Naive thymus-derived CD8-positive, alpha-beta T cell (primary cell): ENCODE results near the gene LPCAT4. TPM values are rescaled to one million over a fixed set of nuclear protein-coding genes. Genes with fewer than 3 reads are reported as not detected.

ENCODE experiments used
- ATAC-seq, 2 donors: fragments of 150-1000 bp; cut with Tn5 transposase in 1 of 2; sonication (Bioruptor Pico), chemical (Tn5 transposase) in 1 of 2; 1 replicate in 1 of 2; 2 replicates in 1 of 2; pipeline ENCODE4 v1.10.0; 2021; ENCODE audit warnings: mild to moderate bottlenecking in 2 of 2, moderate library complexity in 2 of 2
- POLR2A ChIA-PET: fragments of 350-600 bp; sonication (Branson Sonifier 250); formaldehyde crosslinking; loops from one replicate; lab custom pipeline; 2021; ENCODE audit warnings: antibody characterized with exemption; lab: Charles Lee
- DNase-seq, 10 donors: peaks; one replicate each; pipeline versions ENCODE4 v3.0.0 to v3.0.0-alpha.2; 2020 to 2022
- H3K27ac Mint-ChIP-seq, 10 donors: one replicate each; pipeline ENCODE4 v1.8.0; 2020 to 2022; ENCODE audit warnings: mild to moderate bottlenecking in 10 of 10, mixed read lengths in 10 of 10, moderate library complexity in 4 of 10, inconsistent platforms in 1 of 10
- H3K27me3 Mint-ChIP-seq, 5 donors: one replicate each; pipeline ENCODE4 v1.8.0; 2021 to 2022; ENCODE audit warnings: mixed read lengths in 5 of 5
- H3K36me3 Mint-ChIP-seq, 3 donors: one replicate each; pipeline ENCODE4 v1.8.0; 2020 to 2022; ENCODE audit warnings: mixed read lengths in 3 of 3, mild to moderate bottlenecking in 2 of 3, inconsistent platforms in 1 of 3
- H3K4me1 Mint-ChIP-seq, 4 donors: one replicate each; pipeline ENCODE4 v1.8.0; 2021 to 2022; ENCODE audit warnings: mixed read lengths in 4 of 4
- H3K4me3 Mint-ChIP-seq, 10 donors: one replicate each; pipeline ENCODE4 v1.8.0; 2020 to 2022; ENCODE audit warnings: mild to moderate bottlenecking in 10 of 10, mixed read lengths in 10 of 10, moderate library complexity in 6 of 10, inconsistent platforms in 1 of 10
- H3K9me3 Mint-ChIP-seq, 9 donors: one replicate each; pipeline ENCODE4 v1.8.0; 2020 to 2022; ENCODE audit warnings: mixed read lengths in 9 of 9, mild to moderate bottlenecking in 3 of 9, inconsistent platforms in 1 of 9, moderate library complexity in 1 of 9
- polyA plus RNA-seq, 3 donors: library from polyadenylated mRNA; unstranded; fragments of 300-500 nt; fragmentation: Illumina TruSeq; gene quantifications; one replicate each; pipeline ENCODE4 v1.2.3, GENCODE V29; 2021
- total RNA-seq, 8 experiments: library from RNA in 2 of 8; stranded (reverse) in 2 of 8; gene quantifications; one replicate each; pipeline ENCODE4 v1.2.3 and lab custom pipeline; 2021 to 2026

The LPCAT4 gene
- total and polyA plus RNA-seq, 5 experiments from 2014 or later = 5.3 to 66.3 (median 10.4) TPM

DNA sequence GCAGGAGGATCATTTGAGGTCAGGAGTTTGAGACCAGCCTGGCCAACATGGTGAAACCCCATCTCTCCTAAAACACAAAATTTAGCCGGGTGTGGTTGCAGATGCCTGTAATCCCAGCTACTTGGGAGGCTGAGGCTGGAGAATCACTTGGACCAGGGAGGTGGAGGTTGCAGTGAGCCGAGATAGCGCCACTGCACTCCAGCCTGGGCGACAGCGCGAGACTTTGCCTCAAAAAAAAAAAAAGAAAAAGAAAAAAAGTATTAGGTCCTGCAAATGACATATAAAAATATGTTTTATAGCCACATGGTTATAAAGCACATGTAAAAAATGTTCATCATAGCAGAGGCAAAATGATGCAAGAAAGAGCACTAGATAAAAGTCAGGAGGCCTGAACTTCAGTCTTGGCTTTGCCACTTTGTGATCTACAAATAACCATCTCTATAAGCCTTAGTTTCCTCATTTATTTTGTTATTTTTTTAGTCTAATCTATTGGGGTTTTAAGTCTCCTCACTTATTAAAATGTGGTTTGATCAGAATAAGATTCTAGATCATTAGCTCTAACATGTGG lies 34.4 kb downstream of the LPCAT4 start:
- Mint-ChIP-seq H3K9me3 (no peaks in the 10 kb centered on the region), H3K36me3 (no peaks in the 10 kb centered on the region), H3K4me3 (peak overlapping the region in 8 of 10 donors; percentile 20 to 71 (median 51)), H3K4me1 (peaks cover 37 to 93% (median 68%) of the 10 kb centered on the region in 4 donors), H3K27me3 (no peaks in the 10 kb centered on the region), H3K27ac (peak overlapping the region; percentile 48 to 99 (median 88))
- DNase-seq (no peak), ATAC-seq (no peak)
- POLR2A ChIA-PET = interaction anchor here (0.6 to 9.0 kb wide), 4 partner anchors 9 to 108 kb away, joined by 3 to 215 read pairs (median 4); partner anchors contain the start of gene EMC4

- ATAC-seq = peak; percentile 76 to 77
- Mint-ChIP-seq H3K4me3 (peak overlapping the region; percentile 6 to 71 (median 48)), H3K9me3 (no peaks in the 10 kb centered on the region), H3K27me3 (no peaks in the 10 kb centered on the region), H3K4me1 (peaks cover 34 to 97% (median 67%) of the 10 kb centered on the region in 4 donors), H3K27ac (peak overlapping the region; percentile 24 to 99 (median 84)), H3K36me3 (no peaks in the 10 kb centered on the region)
- POLR2A ChIA-PET = interaction anchor here (9.0 kb wide), 1 partner anchor 8 kb away, joined by 215 read pairs; no protein-coding TSS in a partner anchor
- peak in 5 of 10 donors; percentile 15 to 59 (median 39) for DNase-seq
These were observed 35.2 kb downstream of the LPCAT4 start for GRCh38 chr15:34331809-34332208.

DNA sequence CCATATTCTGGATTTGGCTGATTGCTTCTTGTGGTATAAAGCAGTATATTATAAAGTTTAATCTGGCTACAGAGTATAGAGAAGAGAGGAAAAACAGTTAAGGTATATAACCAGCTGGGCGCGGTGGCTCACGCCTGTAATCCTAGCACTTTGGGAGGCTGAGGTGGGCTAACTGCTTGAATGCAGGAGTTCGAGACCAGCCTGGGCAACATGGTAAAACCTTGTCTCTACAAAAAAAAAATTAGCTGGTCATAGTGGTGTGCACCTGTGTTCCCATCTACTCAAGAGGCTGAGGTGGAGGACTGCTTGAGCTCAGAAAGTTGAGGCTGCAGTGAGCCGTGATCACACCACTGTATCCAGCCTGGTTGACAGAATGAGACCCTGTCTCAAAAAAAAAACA lies 36.7 kb downstream of the LPCAT4 start:
- ATAC-seq (no peak), DNase-seq (no peak)
- H3K4me1 Mint-ChIP-seq = peaks cover 23 to 96% (median 62%) of the 10 kb centered on the region in 4 donors
- H3K36me3 Mint-ChIP-seq = no peaks in the 10 kb centered on the region
- H3K27me3 Mint-ChIP-seq = no peaks in the 10 kb centered on the region
- peak overlapping the region in 9 of 10 donors; percentile 69 to 92 (median 89) for H3K27ac Mint-ChIP-seq
- POLR2A ChIA-PET = interaction anchor here (0.8 to 15.0 kb wide), 5 partner anchors 6 to 228 kb away, joined by 3 to 215 read pairs (median 7); partner anchors contain the start of genes EMC4, EMC7, NOP10 and NUTM1
- no peaks in the 10 kb centered on the region for H3K9me3 Mint-ChIP-seq
- peak overlapping the region in 7 of 10 donors; percentile 3 to 69 (median 39) for H3K4me3 Mint-ChIP-seq

DNA sequence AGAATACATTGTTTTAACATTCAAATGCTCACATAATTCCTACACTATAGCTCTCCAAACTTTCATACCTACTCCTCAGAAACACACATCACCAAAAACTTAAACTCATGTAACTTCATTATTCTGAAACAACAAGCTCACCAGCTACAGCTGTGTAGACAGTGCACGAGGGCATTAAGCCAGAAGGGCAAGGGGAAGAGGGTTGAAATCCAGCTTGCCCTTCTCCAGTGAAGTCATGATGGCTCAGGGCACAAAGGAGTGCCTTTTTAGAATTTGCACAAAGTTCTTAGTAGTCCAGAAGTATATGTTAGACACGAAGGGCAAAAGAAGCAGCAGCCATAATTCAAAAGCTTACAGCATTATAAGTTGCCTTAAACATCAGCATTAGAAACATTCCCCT lies 38.0 kb downstream of the LPCAT4 start:
- POLR2A ChIA-PET = interaction anchor here (0.9 to 15.0 kb wide), 4 partner anchors 7 to 38 kb away, joined by 3 to 215 read pairs (median 28); partner anchors contain the start of genes LPCAT4, NOP10 and SLC12A6
- Mint-ChIP-seq H3K4me3 (peak overlapping the region; percentile 24 to 81 (median 72)), H3K27me3 (no peaks in the 10 kb centered on the region), H3K36me3 (no peaks in the 10 kb centered on the region), H3K4me1 (peaks cover 21 to 87% (median 62%) of the 10 kb centered on the region in 4 donors), H3K9me3 (no peaks in the 10 kb centered on the region), H3K27ac (peak overlapping the region; percentile 71 to 95 (median 91))
- ATAC-seq = no peak
- DNase-seq = no peak

GRCh38 chr15:34327906-34328305 lies 39.1 kb downstream of the LPCAT4 start:
- Mint-ChIP-seq H3K9me3 (no peaks in the 10 kb centered on the region), H3K27ac (peak overlapping the region; percentile 71 to 94 (median 91)), H3K36me3 (no peaks in the 10 kb centered on the region), H3K4me1 (peaks cover 19 to 85% (median 58%) of the 10 kb centered on the region in 4 donors), H3K27me3 (no peaks in the 10 kb centered on the region), H3K4me3 (peak overlapping the region; percentile 57 to 82 (median 76))
- ATAC-seq (peak; percentile 12), DNase-seq (no peak)
- POLR2A ChIA-PET = interaction anchor here (0.7 to 15.0 kb wide), 6 partner anchors 9 to 75 kb away, joined by 3 to 215 read pairs (median 6); partner anchors contain the start of genes LPCAT4, NOP10, NUTM1 and SLC12A6

DNA sequence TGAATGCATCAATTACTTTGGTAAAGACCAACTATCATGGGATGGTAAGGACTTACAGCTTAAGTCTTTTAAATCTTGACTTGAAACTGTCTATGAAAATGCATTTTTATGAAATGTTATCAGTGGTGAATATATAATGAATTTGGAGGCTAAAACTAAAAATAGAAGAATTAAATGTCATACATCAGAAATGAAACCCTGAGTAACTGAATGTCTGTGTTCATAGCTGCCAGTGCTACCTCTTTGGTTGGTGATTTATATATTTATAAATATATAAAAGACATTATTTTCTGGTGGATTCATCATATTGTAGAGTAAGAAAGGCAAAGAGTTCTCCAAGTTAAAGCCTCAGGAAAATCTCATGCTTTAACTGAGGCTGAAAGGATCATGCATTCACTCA lies 41.6 kb downstream of the LPCAT4 start:
- ATAC-seq (no peak), DNase-seq (no peak)
- H3K9me3 Mint-ChIP-seq = no peaks in the 10 kb centered on the region
- no peaks in the 10 kb centered on the region for H3K36me3 Mint-ChIP-seq
- H3K27ac Mint-ChIP-seq = peak overlapping the region in 5 of 10 donors; percentile 1 to 76 (median 46)
- POLR2A ChIA-PET = interaction anchor here (0.6 to 15.0 kb wide), 3 partner anchors 11 to 240 kb away, joined by 3 to 215 read pairs (median 4); partner anchors contain the start of gene SLC12A6
- H3K27me3 Mint-ChIP-seq = no peaks in the 10 kb centered on the region
- H3K4me3 Mint-ChIP-seq = peak overlapping the region in 1 of 10 donors; percentile 54
- H3K4me1 Mint-ChIP-seq = peaks cover 15 to 68% (median 54%) of the 10 kb centered on the region in 4 donors

- DNase-seq (no peak), ATAC-seq (no peak)
- H3K27me3 Mint-ChIP-seq = no peaks in the 10 kb centered on the region
- no peaks in the 10 kb centered on the region for H3K9me3 Mint-ChIP-seq
- H3K4me1 Mint-ChIP-seq = peaks cover 14 to 68% (median 54%) of the 10 kb centered on the region in 4 donors
- peak overlapping the region in 3 of 10 donors; percentile 4 to 22 (median 19) for H3K4me3 Mint-ChIP-seq
- no peaks in the 10 kb centered on the region for H3K36me3 Mint-ChIP-seq
- peak overlapping the region in 4 of 10 donors; percentile 19 to 66 (median 46) for H3K27ac Mint-ChIP-seq
- POLR2A ChIA-PET = interaction anchor here (0.6 to 15.0 kb wide), 3 partner anchors 11 to 239 kb away, joined by 3 to 215 read pairs (median 4); partner anchors contain the start of gene SLC12A6
These were observed 42.1 kb downstream of the LPCAT4 start for GRCh38 chr15:34324933-34325332.

DNA sequence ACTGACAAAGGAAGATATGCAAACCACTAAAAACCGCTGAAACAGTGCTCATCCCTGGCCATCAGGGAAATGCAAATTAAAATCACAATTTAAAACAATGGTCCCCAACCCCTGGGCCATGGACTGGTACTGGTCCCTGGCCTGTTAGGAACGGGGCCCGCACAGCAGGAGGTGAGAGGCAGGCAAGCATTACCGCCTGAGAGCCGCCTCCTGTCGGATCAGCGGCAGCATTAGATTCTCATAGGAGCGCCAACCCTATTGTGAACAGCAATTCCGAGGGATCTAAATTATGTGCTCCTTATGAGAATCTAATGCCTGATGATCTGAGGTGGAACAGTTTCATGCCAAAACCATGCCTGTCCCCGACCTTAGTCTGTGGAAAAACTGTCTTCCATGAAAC lies 43.8 kb downstream of the LPCAT4 start:
- Mint-ChIP-seq H3K27me3 (no peaks in the 10 kb centered on the region), H3K36me3 (no peaks in the 10 kb centered on the region), H3K9me3 (no peaks in the 10 kb centered on the region), H3K4me1 (peaks cover 11 to 66% (median 48%) of the 10 kb centered on the region in 4 donors), H3K4me3 (no peak overlapping the region), H3K27ac (peak overlapping the region in 3 of 10 donors; percentile 11 to 66 (median 62))
- DNase-seq (no peak), ATAC-seq (no peak)
- POLR2A ChIA-PET = interaction anchor here (15.0 kb wide), 1 partner anchor 13 kb away, joined by 215 read pairs; the partner anchor contains the start of gene SLC12A6

DNA sequence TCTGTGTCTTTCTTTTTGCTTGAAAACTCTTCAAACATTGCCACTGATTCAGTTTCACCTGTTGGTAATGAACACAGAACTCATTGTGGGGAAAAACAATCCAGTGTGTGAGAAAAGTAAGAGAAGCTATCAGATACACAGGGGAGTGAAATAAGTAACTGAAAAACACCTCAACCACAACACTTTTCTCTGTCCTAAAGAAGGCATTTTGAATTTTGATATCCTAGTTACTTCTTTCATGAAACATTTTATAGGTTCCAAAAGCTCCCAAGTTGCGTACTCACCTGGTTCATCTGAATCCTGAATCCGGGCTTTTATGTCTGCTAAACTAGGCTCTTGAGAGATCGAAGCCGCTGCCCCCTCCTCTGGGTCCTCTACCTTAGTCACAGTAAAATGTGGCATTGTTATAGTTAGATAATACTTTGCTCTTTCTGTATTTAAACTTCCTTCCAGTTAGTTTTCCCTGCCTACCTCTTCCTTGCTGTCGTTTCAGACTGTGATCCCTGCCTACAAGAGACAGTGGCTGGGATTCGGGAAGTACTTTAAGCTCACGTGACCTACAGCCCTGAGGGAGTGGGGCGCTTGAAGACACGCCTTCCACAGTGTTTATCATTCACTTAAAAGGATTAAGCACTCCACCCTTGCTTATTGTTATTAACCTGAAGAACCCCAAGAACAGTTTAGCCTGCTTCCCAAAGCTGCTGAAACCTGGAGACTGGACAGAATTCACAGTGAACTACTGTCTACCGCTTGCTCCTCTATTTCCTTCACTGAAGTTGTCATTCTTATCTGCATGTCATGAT lies 48.5 kb downstream of the LPCAT4 start:
- DNase-seq = peak in 5 of 10 donors; percentile 11 to 40 (median 26)
- H3K27ac Mint-ChIP-seq = peak overlapping the region; percentile 85 to 99 (median 96)
- H3K4me1 Mint-ChIP-seq = peaks cover 26 to 70% (median 58%) of the 10 kb centered on the region in 4 donors
- POLR2A ChIA-PET = interaction anchor here (0.6 to 15.0 kb wide), 8 partner anchors 8 to 278 kb away, joined by 3 to 215 read pairs (median 6); partner anchors contain the start of genes LPCAT4, NOP10, NUTM1 and SLC12A6
- H3K9me3 Mint-ChIP-seq = no peaks in the 10 kb centered on the region
- H3K27me3 Mint-ChIP-seq = no peaks in the 10 kb centered on the region
- ATAC-seq = peak; percentile 78 to 79
- H3K36me3 Mint-ChIP-seq = peaks cover 0 to 14% (median 5%) of the 10 kb centered on the region in 3 donors
- peak overlapping the region; percentile 91 to 100 (median 98) for H3K4me3 Mint-ChIP-seq

DNA sequence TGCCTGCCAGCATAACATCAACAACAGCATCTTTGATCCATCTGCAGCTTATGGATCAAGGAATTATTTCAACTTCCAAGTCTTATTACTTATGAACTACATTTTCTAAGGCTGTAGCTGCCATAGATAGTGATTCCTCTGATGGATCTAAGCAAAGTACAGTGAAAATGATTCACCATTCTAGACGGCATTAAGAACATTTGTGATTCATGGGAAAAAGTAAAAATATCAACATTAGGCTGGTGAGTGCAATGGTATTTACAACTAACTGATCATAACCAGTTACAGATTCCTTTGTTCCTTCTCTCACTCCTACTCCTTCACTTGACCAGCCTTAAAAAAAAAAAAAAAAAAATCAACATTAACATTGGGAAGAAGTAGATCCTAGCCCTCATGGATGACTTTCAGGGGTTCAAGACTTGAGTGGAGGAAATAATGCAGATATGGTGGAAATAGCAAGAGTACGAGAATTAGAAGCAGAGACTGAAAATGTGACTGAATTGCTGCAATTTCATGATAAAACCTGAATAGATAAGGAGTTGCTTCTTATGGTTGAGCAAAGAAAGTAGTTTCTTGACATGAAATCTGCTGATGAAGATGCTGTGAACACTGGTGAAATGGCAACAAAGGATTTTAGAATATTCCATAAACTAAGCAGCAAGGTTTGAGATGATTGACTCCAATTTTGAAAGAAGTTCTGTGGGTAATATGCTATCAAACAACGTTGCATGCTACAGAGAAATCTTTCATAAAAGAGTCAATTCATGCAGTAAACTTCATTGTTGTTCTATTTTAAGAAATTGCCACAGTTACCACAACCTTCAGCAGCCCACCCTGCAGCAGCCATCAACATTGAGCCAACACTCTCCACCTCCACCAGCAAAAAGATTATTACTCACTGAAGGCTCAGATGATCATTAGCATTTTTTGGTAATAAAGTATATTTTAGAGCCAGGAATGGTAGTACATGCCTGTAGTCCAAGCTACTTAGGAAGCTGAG lies 52.2 kb downstream of the LPCAT4 start:
- no peak for ATAC-seq
- Mint-ChIP-seq H3K4me3 (peak overlapping the region in 9 of 10 donors; percentile 65 to 92 (median 75)), H3K9me3 (no peaks in the 10 kb centered on the region), H3K4me1 (peaks cover 33 to 69% (median 65%) of the 10 kb centered on the region in 4 donors), H3K27ac (peak overlapping the region in 9 of 10 donors; percentile 1 to 84 (median 43)), H3K27me3 (no peaks in the 10 kb centered on the region), H3K36me3 (peaks cover 8 to 40% (median 8%) of the 10 kb centered on the region in 3 donors)
- DNase-seq = no peak
- POLR2A ChIA-PET = interaction anchor here (2.5 kb wide), 1 partner anchor 23 kb away, joined by 7 read pairs; the partner anchor contains the start of gene SLC12A6

GRCh38 chr15:34311563-34311962 lies 55.4 kb downstream of the LPCAT4 start:
- POLR2A ChIA-PET = no interaction called here

More at GRCh38 chr15:34311563-34311962, 55.4 kb downstream of the LPCAT4 start:
- Mint-ChIP-seq H3K27me3 (no peaks in the 10 kb centered on the region), H3K4me3 (no peak overlapping the region), H3K9me3 (no peaks in the 10 kb centered on the region), H3K36me3 (peaks cover 8 to 60% (median 9%) of the 10 kb centered on the region in 3 donors), H3K4me1 (peaks cover 35 to 72% (median 61%) of the 10 kb centered on the region in 4 donors), H3K27ac (peak overlapping the region in 1 of 10 donors; percentile 0)
- no peak for ATAC-seq
- no peak for DNase-seq
